GM10248 (cell line): ENCODE results near the gene ADISSP.

Source experiments
- CTCF ChIA-PET: fragments of 300-600 bp; sonication (Branson Sonifier 250); formaldehyde crosslinking; extraction: SDS; loops from one replicate; lab custom pipeline; 2021; ENCODE audit warnings: antibody characterized with exemption; lab: Yijun Ruan, JAX
- POLR2A ChIA-PET: fragments of 350-650 bp; sonication (Branson Sonifier 250); formaldehyde crosslinking; extraction: SDS; loops from one replicate; lab custom pipeline; 2020; ENCODE audit warnings: antibody characterized with exemption; lab: Yijun Ruan, JAX
- DNase-seq: peaks from one replicate; pipeline ENCODE4 v3.0.0; 2012; ENCODE audit errors: extremely low spot score
- CTCF ChIP-seq: IDR thresholded peaks from 2 replicates; pipeline ENCODE4 v1.5.1; 2012; ENCODE audit warnings: mild to moderate bottlenecking, low read depth; ENCODE audit errors: extremely low read depth, missing control alignments, control extremely low read depth

Gene ADISSP

DNA sequence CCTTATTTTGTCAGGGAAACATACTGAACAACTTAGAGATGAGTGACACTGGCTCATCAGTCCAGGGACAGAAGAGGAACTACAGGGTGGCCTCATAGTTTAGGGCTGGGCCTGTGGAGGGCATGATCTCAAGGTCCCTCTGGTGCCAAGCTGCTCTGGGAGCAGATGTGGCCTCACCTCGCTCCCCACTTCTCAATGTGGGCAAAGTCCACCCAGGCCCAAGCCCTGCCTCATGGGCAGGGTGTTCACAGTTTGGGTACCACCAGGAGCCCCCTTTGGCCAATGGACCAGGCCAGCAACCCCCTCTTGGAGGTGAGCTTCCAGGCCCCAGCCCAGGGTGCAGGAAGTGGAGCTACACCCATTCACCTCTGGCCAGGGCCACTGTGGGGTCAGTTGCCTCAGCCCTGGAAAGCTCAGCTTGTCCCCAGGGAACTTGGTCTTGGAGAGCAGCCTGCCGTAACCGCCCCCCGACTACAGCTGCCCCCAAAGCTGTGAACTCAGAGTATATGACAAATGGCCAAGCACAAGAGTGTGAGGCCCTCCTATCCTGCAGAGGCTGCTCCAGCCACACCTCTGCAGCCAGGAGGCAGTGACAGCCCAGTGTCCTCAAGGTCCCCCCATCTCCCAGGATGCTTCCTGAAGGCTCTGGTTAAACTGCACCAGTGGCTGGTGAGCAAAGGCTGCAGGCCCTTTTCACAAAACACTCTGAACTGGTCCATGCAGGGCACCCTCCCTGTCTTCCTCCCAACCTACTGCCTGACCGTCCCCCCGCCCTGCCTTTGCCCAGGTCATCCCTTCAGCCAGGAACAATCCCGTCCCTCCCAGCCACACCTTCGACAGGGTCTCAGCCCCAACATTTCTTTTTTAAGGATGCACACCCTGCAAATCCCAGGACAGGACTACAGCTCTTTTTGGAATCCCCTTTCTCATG, 3.6 kb downstream of the ADISSP start:
- ChIA-PET POLR2A (no interaction called here), CTCF (interaction anchor here (1.1 to 8.0 kb wide), 4 partner anchors 9 to 310 kb away, joined by 3 to 60 read pairs (median 9); partner anchors contain the start of gene AP5S1)
- TF ChIP-seq CTCF = no peak
- DNase-seq = no peak

DNA sequence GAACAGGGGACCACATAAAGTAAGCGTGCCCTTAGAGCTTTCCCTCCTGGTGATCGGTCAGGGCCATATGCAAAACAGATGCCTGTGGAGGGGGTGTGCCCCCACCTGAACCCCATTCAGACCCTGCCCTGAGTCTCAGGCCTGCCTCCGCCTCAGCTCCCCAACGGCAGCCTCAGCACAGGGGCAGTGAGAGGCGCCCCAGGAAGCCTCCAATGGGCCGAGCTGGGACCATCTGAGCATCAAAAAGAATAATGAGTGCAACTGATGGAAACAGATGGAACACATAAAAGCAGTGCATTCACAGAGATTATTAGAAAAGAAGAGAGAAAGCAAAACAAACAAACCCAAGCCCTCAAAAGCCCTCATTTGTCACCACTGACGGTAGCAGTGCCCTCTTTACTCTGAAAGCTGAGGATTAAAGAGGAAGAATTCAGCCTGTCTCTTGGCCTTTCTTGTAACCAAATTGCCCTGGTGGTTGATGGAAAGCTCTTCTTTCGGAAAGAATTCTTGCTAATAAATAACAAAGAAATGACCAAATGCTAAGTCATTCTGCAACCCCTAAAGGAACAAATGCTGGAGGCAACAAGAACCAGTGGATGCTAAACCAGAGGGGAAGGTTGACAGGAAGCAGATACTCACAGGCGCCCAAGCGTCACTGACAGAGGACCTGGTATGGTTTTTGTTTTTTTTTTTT, 6.8 kb downstream of the ADISSP start:
- POLR2A ChIA-PET = no interaction called here

DNA sequence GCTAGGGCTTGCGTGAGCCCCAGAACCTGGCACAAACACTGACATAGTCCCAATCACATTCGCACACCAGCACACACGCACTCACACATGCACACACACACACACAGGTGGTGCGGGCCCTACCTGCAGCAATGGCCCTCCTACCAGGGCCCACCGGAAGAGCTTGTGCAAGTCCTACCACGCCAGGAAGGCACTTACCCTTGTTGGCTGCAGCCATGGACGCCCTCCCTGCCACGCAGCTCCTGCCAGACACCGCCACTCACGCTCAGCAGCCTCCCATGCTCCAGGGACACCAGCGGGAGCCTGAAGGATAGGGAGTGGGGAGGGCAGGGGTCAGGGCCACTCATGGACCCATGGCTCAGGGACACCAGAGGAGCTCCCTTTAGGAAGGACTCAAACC, 7.7 kb downstream of the ADISSP start:
- no peak for DNase-seq
- ChIA-PET POLR2A (no interaction called here), CTCF (interaction anchor here (0.8 to 4.9 kb wide), 5 partner anchors 9 to 325 kb away, joined by 3 to 21 read pairs (median 3); no protein-coding TSS in a partner anchor)
- no peak for TF ChIP-seq CTCF

More for the DNA sequence above, 6.8 kb downstream of the ADISSP start:
- DNase-seq = no peak
- TF ChIP-seq CTCF = no peak
- CTCF ChIA-PET = interaction anchor here (0.6 to 4.9 kb wide), 6 partner anchors 8 to 325 kb away, joined by 3 to 21 read pairs (median 3); no protein-coding TSS in a partner anchor

DNA sequence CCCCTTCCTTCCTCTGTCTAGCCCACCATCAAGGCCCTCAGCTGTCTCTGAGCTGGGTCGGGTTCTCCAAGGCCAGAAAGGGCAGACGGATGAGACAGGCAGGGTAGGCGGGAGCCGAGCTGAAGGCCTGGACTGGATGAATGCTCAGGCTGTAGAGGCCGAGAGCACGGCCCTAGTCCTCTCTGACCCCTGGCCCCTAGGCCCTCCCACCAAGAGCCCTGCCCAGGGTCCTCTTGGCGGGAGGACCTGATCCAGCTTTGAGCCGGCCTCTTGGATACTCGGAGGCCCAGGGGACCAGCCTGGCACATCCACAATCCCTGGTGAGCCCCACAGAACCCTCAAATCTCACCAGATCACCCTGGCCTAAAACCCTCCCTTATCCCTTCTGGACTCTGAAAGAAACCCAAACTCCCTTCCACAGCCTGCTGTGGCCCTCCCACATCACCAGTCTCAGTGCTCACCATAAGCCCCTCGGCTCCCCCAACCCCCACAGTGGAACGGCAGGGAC, 8.2 kb downstream of the ADISSP start:
- DNase-seq = no peak
- ChIA-PET POLR2A (no interaction called here), CTCF (interaction anchor here (1.2 to 4.9 kb wide), 2 partner anchors 10 to 11 kb away, joined by 4 to 21 read pairs; no protein-coding TSS in a partner anchor)
- TF ChIP-seq CTCF = no peak

DNA sequence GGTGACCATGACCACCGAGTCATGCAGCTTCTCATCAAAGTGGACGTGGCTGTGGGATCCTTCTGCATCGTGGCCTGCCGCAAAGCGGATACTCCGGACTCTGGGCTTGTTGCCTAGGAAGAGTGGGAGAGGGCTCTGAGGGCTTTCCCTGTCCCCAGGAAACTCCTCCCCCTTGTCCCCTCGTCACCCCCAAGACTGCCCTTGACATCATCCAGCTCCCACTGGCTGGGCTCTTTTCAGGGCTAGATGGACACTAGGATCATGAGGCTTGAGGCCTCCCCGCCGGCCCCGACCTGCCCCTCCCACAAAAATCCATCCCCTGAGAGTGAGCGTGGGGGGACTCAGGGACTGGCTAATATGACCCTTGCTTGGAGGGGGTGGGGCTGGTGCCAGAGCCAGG, 9.0 kb downstream of the ADISSP start:
- CTCF ChIA-PET = interaction anchor here (4.9 to 6.5 kb wide), 2 partner anchors 7 to 10 kb away, joined by 21 to 60 read pairs; partner anchors contain the start of gene ADISSP
- TF ChIP-seq CTCF = no peak
- DNase-seq = no peak
- POLR2A ChIA-PET = no interaction called here

GRCh38 chr20:3757268-3757667, 10.3 kb downstream of the ADISSP start:
- CTCF ChIA-PET = interaction anchor here (1.2 to 6.5 kb wide), 5 partner anchors 9 to 319 kb away, joined by 3 to 60 read pairs (median 5); partner anchors contain the start of gene ADISSP

More at GRCh38 chr20:3757268-3757667, 10.3 kb downstream of the ADISSP start:
- no peak for TF ChIP-seq CTCF
- no peak for DNase-seq
- POLR2A ChIA-PET = no interaction called here
